WTC11 (cell line): ENCODE data around the gene NEDD4L. TPM values are rescaled to one million over a fixed set of nuclear protein-coding genes. Genes with fewer than 3 reads are reported as not detected.

Source experiments
- ATAC-seq: fragments of 200-7000 bp; cut with Tn5 transposase; 2 replicates; pipeline ENCODE4 v1.10.0; 2021; ENCODE audit warnings: mild to moderate bottlenecking, moderate library complexity
- CTCF ChIA-PET: fragments of 300-600 bp; sonication (Branson Sonifier 250); formaldehyde crosslinking; loops from one replicate; lab custom pipeline; 2021; ENCODE audit warnings: antibody characterized with exemption; lab: Charles Lee
- POLR2A ChIA-PET: fragments of 350-600 bp; sonication (Branson Sonifier 250); formaldehyde crosslinking; loops from one replicate; lab custom pipeline; 2021; ENCODE audit warnings: antibody characterized with exemption; lab: Charles Lee
- DNase-seq: peaks from one replicate; pipeline ENCODE4 v3.0.0; 2021; ENCODE audit warnings: low spot score
- H3K27ac Mint-ChIP-seq: 2 replicates; pipeline ENCODE4 v1.8.0; 2021; ENCODE audit warnings: mixed read lengths
- H3K27me3 Mint-ChIP-seq: 2 replicates; pipeline ENCODE4 v1.8.0; 2021; ENCODE audit warnings: low read depth, mild to moderate bottlenecking, moderate library complexity, mixed read lengths
- H3K36me3 Mint-ChIP-seq: 2 replicates; pipeline ENCODE4 v1.8.0; 2021; ENCODE audit warnings: mixed read lengths
- H3K4me1 Mint-ChIP-seq: 2 replicates; pipeline ENCODE4 v1.8.0; 2022; ENCODE audit warnings: mixed read lengths
- H3K4me3 Mint-ChIP-seq: 2 replicates; pipeline ENCODE4 v1.8.0; 2021; ENCODE audit warnings: mild to moderate bottlenecking, moderate library complexity, mixed read lengths
- H3K9me3 Mint-ChIP-seq: 2 replicates; pipeline ENCODE4 v1.8.0; 2021; ENCODE audit warnings: mixed read lengths
- CBFB ChIP-seq: sonication (generic); formaldehyde crosslinking; IDR thresholded peaks from 2 replicates; pipeline ENCODE4 v1.8.1; 2022; ENCODE audit warnings: mild to moderate bottlenecking, low read depth, missing genetic modification reagents
- CREM ChIP-seq: sonication (generic); formaldehyde crosslinking; IDR thresholded peaks from 2 replicates; pipeline ENCODE4 v1.8.1; 2022; ENCODE audit warnings: mild to moderate bottlenecking, missing genetic modification reagents, moderate library complexity
- ERG ChIP-seq: fragments of 250-450 bp; sonication (Bioruptor Pico); IDR thresholded peaks from 2 replicates; pipeline ENCODE4 v1.8.0; 2021; ENCODE audit warnings: mild to moderate bottlenecking
- ESRRA ChIP-seq: sonication (generic); formaldehyde crosslinking; IDR thresholded peaks from 2 replicates; pipeline ENCODE4 v1.8.1; 2022; ENCODE audit warnings: mild to moderate bottlenecking, missing genetic modification reagents, borderline replicate concordance
- ETV6 ChIP-seq: sonication (generic); formaldehyde crosslinking; IDR thresholded peaks from 2 replicates; pipeline ENCODE4 v1.8.1; 2022; ENCODE audit warnings: mild to moderate bottlenecking, missing genetic modification reagents
- FOXJ3 ChIP-seq: sonication (generic); formaldehyde crosslinking; IDR thresholded peaks from 2 replicates; pipeline ENCODE4 v1.9.0; 2021; ENCODE audit warnings: missing genetic modification reagents, mild to moderate bottlenecking, borderline replicate concordance
- HMGXB4 ChIP-seq: sonication (generic); formaldehyde crosslinking; IDR thresholded peaks from 2 replicates; pipeline ENCODE4 v1.8.1; 2023; ENCODE audit warnings: mild to moderate bottlenecking, moderate library complexity, missing genetic modification reagents
- KAT7 ChIP-seq: sonication (generic); formaldehyde crosslinking; IDR thresholded peaks from 2 replicates; pipeline ENCODE4 v1.8.1; 2023; ENCODE audit warnings: missing genetic modification reagents, mild to moderate bottlenecking, borderline replicate concordance
- MXD4 ChIP-seq: fragments of 250-450 bp; sonication (Bioruptor Pico); IDR thresholded peaks from 2 replicates; pipeline ENCODE4 v1.8.0; 2021; ENCODE audit warnings: mild to moderate bottlenecking, moderate library complexity, borderline replicate concordance
- NFE2L1 ChIP-seq: sonication (generic); formaldehyde crosslinking; IDR thresholded peaks from 2 replicates; pipeline ENCODE4 v1.8.1; 2023; ENCODE audit warnings: missing genetic modification reagents
- PREB ChIP-seq: sonication (generic); formaldehyde crosslinking; IDR thresholded peaks from 2 replicates; pipeline ENCODE4 v1.8.1; 2022; ENCODE audit warnings: mild to moderate bottlenecking, missing genetic modification reagents, moderate library complexity, borderline replicate concordance
- RELA ChIP-seq: sonication (generic); formaldehyde crosslinking; IDR thresholded peaks from 2 replicates; pipeline ENCODE4 v1.8.1; 2022; ENCODE audit warnings: missing genetic modification reagents, mild to moderate bottlenecking, borderline replicate concordance
- SMAD4 ChIP-seq: sonication (generic); formaldehyde crosslinking; IDR thresholded peaks from 2 replicates; pipeline ENCODE4 v1.8.0; 2022; ENCODE audit warnings: mild to moderate bottlenecking, missing genetic modification reagents
- TCF7 ChIP-seq: sonication (generic); formaldehyde crosslinking; IDR thresholded peaks from 2 replicates; pipeline ENCODE4 v1.8.0; 2022; ENCODE audit warnings: mild to moderate bottlenecking, low read depth, missing genetic modification reagents, moderate library complexity
- TEAD1 ChIP-seq: sonication (generic); formaldehyde crosslinking; IDR thresholded peaks from 2 replicates; pipeline ENCODE4 v1.8.0; 2022; ENCODE audit warnings: mild to moderate bottlenecking, missing genetic modification reagents
- TP53 ChIP-seq: sonication (generic); formaldehyde crosslinking; IDR thresholded peaks from 2 replicates; pipeline ENCODE4 v1.8.1; 2023; ENCODE audit warnings: mild to moderate bottlenecking, missing genetic modification reagents
- USF2 ChIP-seq: sonication (generic); formaldehyde crosslinking; IDR thresholded peaks from 2 replicates; pipeline ENCODE4 v1.8.1; 2023; ENCODE audit warnings: mild to moderate bottlenecking, missing genetic modification reagents, moderate library complexity
- ZMAT4 ChIP-seq: fragments of 250-450 bp; sonication (Bioruptor Pico); IDR thresholded peaks from 2 replicates; pipeline ENCODE4 v1.9.0; 2021; ENCODE audit warnings: mild to moderate bottlenecking
- ZNF219 ChIP-seq: sonication (generic); formaldehyde crosslinking; IDR thresholded peaks from 2 replicates; pipeline ENCODE4 v1.8.0; 2023; ENCODE audit warnings: missing genetic modification reagents, mild to moderate bottlenecking, borderline replicate concordance
- ZNF232 ChIP-seq: sonication (generic); formaldehyde crosslinking; IDR thresholded peaks from 2 replicates; pipeline ENCODE4 v1.8.0; 2022; ENCODE audit warnings: mild to moderate bottlenecking, missing genetic modification reagents
- ZNF396 ChIP-seq: fragments of 250-450 bp; sonication (Bioruptor Pico); IDR thresholded peaks from 2 replicates; pipeline ENCODE4 v1.8.0; 2021; ENCODE audit warnings: mild to moderate bottlenecking, moderate library complexity, borderline replicate concordance
- ZNF416 ChIP-seq: fragments of 250-450 bp; sonication (Bioruptor Pico); IDR thresholded peaks from 2 replicates; pipeline ENCODE4 v1.9.0; 2021; ENCODE audit warnings: mild to moderate bottlenecking, inconsistent platforms
- ZNF423 ChIP-seq: fragments of 250-450 bp; sonication (Bioruptor Pico); IDR thresholded peaks from 2 replicates; pipeline ENCODE4 v2.1.2; 2022; ENCODE audit warnings: mild to moderate bottlenecking, moderate library complexity
- ZNF425 ChIP-seq: fragments of 250-450 bp; sonication (Bioruptor Pico); conservative IDR thresholded peaks from 2 replicates; pipeline ENCODE4 v1.9.0; 2021; ENCODE audit warnings: mild to moderate bottlenecking
- ZNF671 ChIP-seq: fragments of 250-450 bp; sonication (Bioruptor Pico); IDR thresholded peaks from 2 replicates; pipeline ENCODE4 v1.8.0; 2021; ENCODE audit warnings: mild to moderate bottlenecking
- total RNA-seq: library from RNA; stranded (reverse); gene quantifications from 3 replicates; pipeline ENCODE4 v1.2.3, GENCODE V29; 2021

NEDD4L gene
- total RNA-seq, 1 experiment from 2014 or later = 88.0 TPM

GRCh38 chr18:58438958-58439300 lies 394.9 kb downstream of the NEDD4L start:
- ChIA-PET POLR2A (no interaction called here), CTCF (no interaction called here)
- ATAC-seq (no peak), DNase-seq (no peak)
- no peak overlapping the region for H3K27ac Mint-ChIP-seq
- no peak overlapping the region for H3K4me3 Mint-ChIP-seq
- peaks cover 13% of the 10 kb centered on the region for H3K4me1 Mint-ChIP-seq
- peaks cover 7% of the 10 kb centered on the region for H3K9me3 Mint-ChIP-seq
- TF ChIP-seq MXD4 (CRISPR knock-in tag) (no peak), CREM (CRISPR knock-in tag) (no peak), ZNF423 (CRISPR knock-in tag) (no peak), ZMAT4 (no peak), KAT7 (CRISPR knock-in tag) (no peak), USF2 (no peak), NFE2L1 (no peak), ZNF396 (CRISPR knock-in tag) (no peak), ZNF232 (no peak), TEAD1 (CRISPR knock-in tag) (no peak), TP53 (no peak), SMAD4 (CRISPR knock-in tag) (no peak), PREB (no peak), CBFB (no peak), HMGXB4 (CRISPR knock-in tag) (no peak), ZNF416 (CRISPR knock-in tag) (no peak), ZNF425 (CRISPR knock-in tag) (no peak), ETV6 (no peak), FOXJ3 (CRISPR knock-in tag) (no peak), ZNF219 (CRISPR knock-in tag) (no peak)
- no peaks in the 10 kb centered on the region for H3K36me3 Mint-ChIP-seq
- H3K27me3 Mint-ChIP-seq = no peaks in the 10 kb centered on the region; the same call in 1 of the 2 replicates

- CTCF ChIA-PET = no interaction called here
These were observed 399.6 kb downstream of the NEDD4L start for GRCh38 chr18:58443671-58444070.

More at GRCh38 chr18:58443671-58444070, 399.6 kb downstream of the NEDD4L start:
- no peak for TF ChIP-seq TCF7 (CRISPR knock-in tag)
- TF ChIP-seq NFE2L1 = no peak
- TF ChIP-seq ESRRA (CRISPR knock-in tag) = no peak
- TF ChIP-seq ZNF671 (CRISPR knock-in tag) = no peak
- TF ChIP-seq ERG (CRISPR knock-in tag) = no peak
- no peak for TF ChIP-seq RELA (CRISPR knock-in tag)
- Mint-ChIP-seq H3K36me3 (no peaks in the 10 kb centered on the region), H3K9me3 (no peaks in the 10 kb centered on the region), H3K27ac (no peak overlapping the region), H3K4me3 (no peak overlapping the region), H3K27me3 (no peaks in the 10 kb centered on the region; the same call in 1 of the 2 replicates), H3K4me1 (peaks cover 45% of the 10 kb centered on the region)
- POLR2A ChIA-PET = no interaction called here
- DNase-seq (no peak), ATAC-seq (0 out of 2 replicates have a peak, but pooled peaks have one; percentile 16)
